ENCODE measurements around the gene C2orf80.

- TF ChIP-seq CTCF (IDR thresholded peaks at IDR 0.05; ENCODE audit: extremely low read depth in 1 of 2, insufficient read depth in 1 of 2, low read depth in 1 of 2, low read length in 2 of 2) = no peak
- no peak for TF ChIP-seq MAX (IDR thresholded peaks at IDR 0.05; ENCODE audit: insufficient read depth, insufficient read length)
- no peak for TF ChIP-seq POLR2A (IDR thresholded peaks at IDR 0.05; ENCODE audit: low read depth, low read length)
Observed at GRCh38 chr2:208182835-208183234, 7.0 kb downstream of the C2orf80 start.
